Cerebellar nuclear complex (tissue), 1 donor: ENCODE results near the gene EPN3.

Experiments used
- DNase-seq, 2 experiments: peaks; one replicate each; lab custom pipeline; 2025; lab: John Stamatoyannopoulos, UW

Gene EPN3

GRCh38 chr17:50590946-50591737 is 58.6 kb downstream of the EPN3 start:
- DNase-seq = no peak

GRCh38 chr17:50593321-50593720 is 60.8 kb downstream of the EPN3 start:
- DNase-seq = no peak
